ENCODE data around the gene PNISR.

Gene PNISR

GRCh38 chr6:99407076-99407475 is 18.0 kb downstream of the PNISR start:
- DNase-seq, result no peak

GRCh38 chr6:99402448-99402847 is 22.7 kb downstream of the PNISR start:
- DNase-seq, result no peak

- DNase-seq, result no peak
Observed at GRCh38 chr6:99397287-99397686, 27.8 kb downstream of the PNISR start.

GRCh38 chr6:99393698-99394531 is 31.2 kb downstream of the PNISR start, which contains the start of gene COQ3:
Gene COQ3, minus strand, starts transcription at chr6:99394195. Its CDS starts 16 bp downstream, at chr6:99394179.
- DNase-seq, result peak; percentile 50

- DNase-seq, result no peak
Observed at GRCh38 chr6:99393366-99393697, 31.8 kb downstream of the PNISR start.

GRCh38 chr6:99390896-99391295 is 34.2 kb downstream of the PNISR start:
- no peak for DNase-seq

GRCh38 chr6:99384507-99384906 is 40.6 kb downstream of the PNISR start:
- DNase-seq, result no peak

GRCh38 chr6:99378636-99379035 is 46.5 kb downstream of the PNISR start:
- no peak for DNase-seq

GRCh38 chr6:99369533-99369932 is 55.6 kb downstream of the PNISR start:
- no peak for DNase-seq

GRCh38 chr6:99366852-99367251 is 58.3 kb downstream of the PNISR start:
- no peak for DNase-seq

GRCh38 chr6:99364026-99364425 is 61.1 kb downstream of the PNISR start:
- no peak for DNase-seq

GRCh38 chr6:99362678-99363268 is 62.3 kb downstream of the PNISR start:
- DNase-seq, result no peak

- no peak for DNase-seq
Observed at GRCh38 chr6:99359800-99360199, 65.3 kb downstream of the PNISR start.

GRCh38 chr6:99356641-99357040 is 68.5 kb downstream of the PNISR start:
- DNase-seq, result no peak

GRCh38 chr6:99354983-99355382 is 70.1 kb downstream of the PNISR start:
- DNase-seq, result no peak

- no peak for DNase-seq
Observed at GRCh38 chr6:99353126-99353525, 72.0 kb downstream of the PNISR start.

- DNase-seq, result no peak
Observed at GRCh38 chr6:99350573-99350972, 74.5 kb downstream of the PNISR start.

GRCh38 chr6:99349171-99350141 is 75.7 kb downstream of the PNISR start, which contains the start of gene FAXC:
Gene FAXC, minus strand, starts transcription at chr6:99349674. Its CDS starts 302 bp downstream, at chr6:99349372.
- DNase-seq, result no peak

GRCh38 chr6:99348288-99349170 is 76.6 kb downstream of the PNISR start:
- no peak for DNase-seq

Data from activated T-cell treated with anti-CD3 and anti-CD28 coated beads for 4 hours (primary cell).